A549 (cell line): Measurements from ENCODE around the gene MRPL20.

Source experiments
- CBX2 ChIP-seq: fragments of 200-600 bp; sonication (generic); IDR thresholded peaks from 2 replicates; pipeline ENCODE4 v1.6.1; 2016; ENCODE audit warnings: low read depth, mild to moderate bottlenecking, borderline replicate concordance
- FOXS1 ChIP-seq: fragments of 250-450 bp; sonication (Bioruptor Pico); IDR thresholded peaks from 2 replicates; pipeline ENCODE4 v1.5.0; 2020; ENCODE audit warnings: mild to moderate bottlenecking, moderate library complexity
- GATA3 ChIP-seq: IDR thresholded peaks from 2 replicates; pipeline ENCODE4 v1.6.1; 2012; ENCODE audit warnings: borderline replicate concordance
- HOXA7 ChIP-seq: fragments of 250-450 bp; sonication (Bioruptor Pico); IDR thresholded peaks from 2 replicates; pipeline ENCODE4 v1.5.0; 2020; ENCODE audit warnings: mild to moderate bottlenecking, moderate library complexity
- JUNB ChIP-seq: fragments of >200 bp; sonication (Bioruptor Twin); formaldehyde crosslinking; IDR thresholded peaks from 2 replicates; pipeline ENCODE4 v1.6.1; 2016
- NR3C1 ChIP-seq: fragments of >200 bp; sonication (Bioruptor Twin); formaldehyde crosslinking; IDR thresholded peaks from 3 replicates; pipeline ENCODE4 v1.6.1; 2017
- POLR2A ChIP-seq: IDR thresholded peaks from 2 replicates; pipeline ENCODE4 v1.6.1; 2012; ENCODE audit warnings: mild to moderate bottlenecking, low read length
- RCOR1 ChIP-seq: fragments of 150-350 bp; IDR thresholded peaks from 2 replicates; pipeline ENCODE4 v1.6.1; 2014; ENCODE audit warnings: antibody characterized with exemption, low read length, low read depth
- TF ChIP-seq, protein P1 (sequence below): fragments of >200 bp; sonication (Bioruptor Twin); formaldehyde crosslinking; IDR thresholded peaks from 3 replicates; pipeline ENCODE4 v1.5.1; 2016
- TF ChIP-seq, protein P2 (sequence below): fragments of 150-350 bp; IDR thresholded peaks from 2 replicates; pipeline ENCODE4 v1.6.1; 2014; ENCODE audit warnings: low read depth, mild to moderate bottlenecking, low read length

DNA sequence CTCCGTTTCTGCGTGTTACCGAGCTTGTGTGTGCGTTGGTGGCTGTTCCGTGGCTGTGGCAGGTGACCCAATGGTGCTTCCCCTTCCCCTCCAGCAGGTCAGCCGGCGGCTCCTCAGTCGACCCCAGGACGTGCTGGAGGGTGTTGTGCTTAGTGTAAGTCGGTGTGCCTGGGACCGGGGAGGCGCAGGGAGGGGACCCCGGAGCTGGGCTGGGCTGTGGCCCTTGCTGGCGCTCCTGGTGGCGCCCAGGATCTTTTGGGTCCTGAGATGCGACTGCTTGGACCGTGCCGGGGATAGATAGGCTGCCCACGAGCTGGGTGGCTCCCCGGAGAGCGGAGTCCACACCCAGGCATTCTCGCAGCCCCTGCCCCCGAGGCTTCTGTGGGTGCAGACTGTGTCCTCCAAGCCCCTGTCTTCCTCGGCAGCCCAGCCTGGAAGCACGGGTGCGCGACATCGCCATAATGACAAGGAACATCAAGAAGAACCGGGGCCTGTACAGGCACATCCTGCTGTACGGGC is 48.3 kb upstream of the MRPL20 start:
- TF ChIP-seq, protein P1, sequence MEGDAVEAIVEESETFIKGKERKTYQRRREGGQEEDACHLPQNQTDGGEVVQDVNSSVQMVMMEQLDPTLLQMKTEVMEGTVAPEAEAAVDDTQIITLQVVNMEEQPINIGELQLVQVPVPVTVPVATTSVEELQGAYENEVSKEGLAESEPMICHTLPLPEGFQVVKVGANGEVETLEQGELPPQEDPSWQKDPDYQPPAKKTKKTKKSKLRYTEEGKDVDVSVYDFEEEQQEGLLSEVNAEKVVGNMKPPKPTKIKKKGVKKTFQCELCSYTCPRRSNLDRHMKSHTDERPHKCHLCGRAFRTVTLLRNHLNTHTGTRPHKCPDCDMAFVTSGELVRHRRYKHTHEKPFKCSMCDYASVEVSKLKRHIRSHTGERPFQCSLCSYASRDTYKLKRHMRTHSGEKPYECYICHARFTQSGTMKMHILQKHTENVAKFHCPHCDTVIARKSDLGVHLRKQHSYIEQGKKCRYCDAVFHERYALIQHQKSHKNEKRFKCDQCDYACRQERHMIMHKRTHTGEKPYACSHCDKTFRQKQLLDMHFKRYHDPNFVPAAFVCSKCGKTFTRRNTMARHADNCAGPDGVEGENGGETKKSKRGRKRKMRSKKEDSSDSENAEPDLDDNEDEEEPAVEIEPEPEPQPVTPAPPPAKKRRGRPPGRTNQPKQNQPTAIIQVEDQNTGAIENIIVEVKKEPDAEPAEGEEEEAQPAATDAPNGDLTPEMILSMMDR, result no peak
- TF ChIP-seq JUNB (no peak), FOXS1 (CRISPR knock-in tag) (no peak), NR3C1 (no peak), POLR2A (no peak), RCOR1 (no peak), GATA3 (no peak), CBX2 (no peak), HOXA7 (no peak)
- TF ChIP-seq, protein P2, sequence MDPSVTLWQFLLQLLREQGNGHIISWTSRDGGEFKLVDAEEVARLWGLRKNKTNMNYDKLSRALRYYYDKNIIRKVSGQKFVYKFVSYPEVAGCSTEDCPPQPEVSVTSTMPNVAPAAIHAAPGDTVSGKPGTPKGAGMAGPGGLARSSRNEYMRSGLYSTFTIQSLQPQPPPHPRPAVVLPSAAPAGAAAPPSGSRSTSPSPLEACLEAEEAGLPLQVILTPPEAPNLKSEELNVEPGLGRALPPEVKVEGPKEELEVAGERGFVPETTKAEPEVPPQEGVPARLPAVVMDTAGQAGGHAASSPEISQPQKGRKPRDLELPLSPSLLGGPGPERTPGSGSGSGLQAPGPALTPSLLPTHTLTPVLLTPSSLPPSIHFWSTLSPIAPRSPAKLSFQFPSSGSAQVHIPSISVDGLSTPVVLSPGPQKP, result no peak
